Right lobe of liver (tissue), 6 donors: ENCODE results near the gene MOGAT1. TPM values are rescaled to one million over a fixed set of nuclear protein-coding genes. Genes with fewer than 3 reads are reported as not detected.

ENCODE experiments used
- ATAC-seq, 4 donors: fragments of 200-7000 bp; cut with Tn5 transposase; one replicate each; pipeline ENCODE4 v1.9.1; 2020; ENCODE audit warnings: mild to moderate bottlenecking in 4 of 4, moderate library complexity in 4 of 4
- DNase-seq, 3 donors: peaks; one replicate each; pipeline ENCODE4 v3.0.0-alpha.2; 2020
- H3K27ac ChIP-seq, 3 donors: fragments of 200-600 bp; one replicate each; pipeline ENCODE4 v1.8.0; 2022
- H3K27me3 ChIP-seq, 2 donors: fragments of 200-600 bp; one replicate each; pipeline ENCODE4 v1.8.0; 2022
- H3K36me3 ChIP-seq, 4 donors: fragments of 200-600 bp; sonication (generic) in 1 of 4; one replicate each; pipeline versions ENCODE4 v1.5.1 to v1.8.0; 2017 to 2022; ENCODE audit warnings: control low read depth in 1 of 4
- H3K4me1 ChIP-seq, 4 donors: fragments of 200-600 bp; sonication (generic) in 1 of 4; one replicate each; pipeline versions ENCODE4 v1.5.1 to v1.8.0; 2017 to 2022; ENCODE audit warnings: control low read depth in 1 of 4
- H3K4me3 ChIP-seq, 3 donors: fragments of 200-600 bp; one replicate each; pipeline ENCODE4 v1.8.0; 2022
- H3K9me3 ChIP-seq, 4 donors: fragments of 200-600 bp; sonication (generic) in 1 of 4; one replicate each; pipeline versions ENCODE4 v1.5.1 to v1.8.0; 2017 to 2022; ENCODE audit warnings: control low read depth in 1 of 4
- POLR2A ChIP-seq: fragments of 450-650 bp; IDR thresholded peaks from one replicate; pipeline ENCODE4 v1.6.1; 2017; ENCODE audit warnings: antibody characterized with exemption, mild to moderate bottlenecking
- WGBS: methylation state at CpG from one replicate; pipeline ENCODE4 v1.1.6; 2018; ENCODE audit warnings: low coverage, low lambda C conversion rate; ENCODE audit not compliant: insufficient coverage; ENCODE audit errors: missing lambda C conversion rate; 5-methylcytosine and 5-hydroxymethylcytosine counted together
- intact Hi-C, 2 donors: fragments of 100-400 bp; cut with DNase I; formaldehyde crosslinking; loops; one replicate each; pipeline versions ENCODE4 v1.11.2 to v1.14.1; 2022
- total RNA-seq, 6 experiments: library from RNA; depleted of rRNA in 2 of 6; stranded (reverse); fragments of >200 nt in 2 of 6; fragmentation: NEBNext Ultra II Directional in 3 of 6; extraction: Animal tissue kit (Norgen Biotek cat#: 25700) in 3 of 6; gene quantifications; one replicate each; pipeline versions ENCODE4 v1.1.0 to v1.2.4, GENCODE V29; 2016 to 2023
- TF ChIP-seq, protein P1 (sequence below), 4 donors: fragments of 200-600 bp in 3 of 4; fragments of 450-650 bp in 1 of 4; IDR thresholded peaks; one replicate each; pipeline versions ENCODE4 v1.5.1 to v1.8.0; 2016 to 2022; ENCODE audit warnings: antibody characterized with exemption in 4 of 4, mild to moderate bottlenecking in 2 of 4
- donor health status: DM: no; HTN: yes; CAD: no.
- donor health status: DM: no; HTN: no; CAD: no.
- donor health status: DM: no; HTN: no; CAD: no.
- donor health status: DM: no; HTN: yes; CAD: no.
- donor health status: DM: no; HTN: yes; CAD: no.

The MOGAT1 gene
- total RNA-seq, 6 experiments from 2014 or later, result 0.50 to 8.1 (median 3.4) TPM

- H3K27ac ChIP-seq, result no peak overlapping the region
- no peaks in the 10 kb centered on the region for H3K9me3 ChIP-seq
- TF ChIP-seq, protein P1, sequence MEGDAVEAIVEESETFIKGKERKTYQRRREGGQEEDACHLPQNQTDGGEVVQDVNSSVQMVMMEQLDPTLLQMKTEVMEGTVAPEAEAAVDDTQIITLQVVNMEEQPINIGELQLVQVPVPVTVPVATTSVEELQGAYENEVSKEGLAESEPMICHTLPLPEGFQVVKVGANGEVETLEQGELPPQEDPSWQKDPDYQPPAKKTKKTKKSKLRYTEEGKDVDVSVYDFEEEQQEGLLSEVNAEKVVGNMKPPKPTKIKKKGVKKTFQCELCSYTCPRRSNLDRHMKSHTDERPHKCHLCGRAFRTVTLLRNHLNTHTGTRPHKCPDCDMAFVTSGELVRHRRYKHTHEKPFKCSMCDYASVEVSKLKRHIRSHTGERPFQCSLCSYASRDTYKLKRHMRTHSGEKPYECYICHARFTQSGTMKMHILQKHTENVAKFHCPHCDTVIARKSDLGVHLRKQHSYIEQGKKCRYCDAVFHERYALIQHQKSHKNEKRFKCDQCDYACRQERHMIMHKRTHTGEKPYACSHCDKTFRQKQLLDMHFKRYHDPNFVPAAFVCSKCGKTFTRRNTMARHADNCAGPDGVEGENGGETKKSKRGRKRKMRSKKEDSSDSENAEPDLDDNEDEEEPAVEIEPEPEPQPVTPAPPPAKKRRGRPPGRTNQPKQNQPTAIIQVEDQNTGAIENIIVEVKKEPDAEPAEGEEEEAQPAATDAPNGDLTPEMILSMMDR (IDR thresholded peaks at IDR 0.05), result no peak
- no peak for TF ChIP-seq POLR2A
- WGBS, result 89% methylated on average over 3 of the region's 3 CpGs
- no peak for ATAC-seq
- H3K4me3 ChIP-seq, result no peak overlapping the region
- H3K4me1 ChIP-seq, result no peaks in the 10 kb centered on the region
- intact Hi-C loops, result loop anchor here in 1 of 2 donors (10.0 kb wide), 1 partner anchor 201 kb away; no protein-coding TSS in a partner anchor
- no peaks in the 10 kb centered on the region for H3K36me3 ChIP-seq
- no peaks in the 10 kb centered on the region for H3K27me3 ChIP-seq
- no peak for DNase-seq
These were observed 32.4 kb downstream of the MOGAT1 start for GRCh38 chr2:222703886-222704285.

DNA sequence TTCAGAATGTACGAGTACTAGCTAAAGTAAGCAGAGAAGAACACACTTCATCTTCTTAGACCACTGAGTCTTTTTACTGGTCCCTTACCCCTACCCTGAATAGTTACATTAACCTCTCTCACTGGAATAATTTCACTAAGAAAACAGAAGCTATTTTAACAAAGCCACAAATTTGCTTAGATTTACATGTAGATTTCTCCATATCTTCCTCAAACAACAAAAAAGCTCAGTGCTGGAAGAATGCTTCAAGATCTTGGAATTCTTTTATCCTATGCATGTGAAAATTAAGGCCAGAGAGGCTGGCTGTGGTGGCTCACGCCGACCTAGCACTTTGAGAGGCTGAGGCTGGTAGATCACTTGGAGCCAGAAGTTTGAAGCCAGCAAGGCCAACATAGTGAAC lies 35.2 kb downstream of the MOGAT1 start:
- 87% methylated on average over 3 of the region's 3 CpGs for WGBS
- H3K4me1 ChIP-seq, result no peaks in the 10 kb centered on the region
- no peak overlapping the region for H3K4me3 ChIP-seq
- DNase-seq (no peak), ATAC-seq (no peak)
- H3K9me3 ChIP-seq, result no peaks in the 10 kb centered on the region
- H3K36me3 ChIP-seq, result no peaks in the 10 kb centered on the region
- H3K27me3 ChIP-seq, result no peaks in the 10 kb centered on the region
- TF ChIP-seq, protein P1 (IDR thresholded peaks at IDR 0.05), result no peak
- TF ChIP-seq POLR2A, result no peak
- intact Hi-C loops, result loop anchor here in 1 of 2 donors (10.0 kb wide), 1 partner anchor 198 kb away; no protein-coding TSS in a partner anchor
- no peak overlapping the region for H3K27ac ChIP-seq

- DNase-seq (no peak), ATAC-seq (peak; percentile 37 to 42 (median 39))
- Histone ChIP-seq H3K36me3 (no peaks in the 10 kb centered on the region), H3K27ac (peak overlapping the region in 1 of 3 donors; percentile 7), H3K4me1 (no peaks in the 10 kb centered on the region), H3K27me3 (no peaks in the 10 kb centered on the region), H3K9me3 (no peaks in the 10 kb centered on the region), H3K4me3 (no peak overlapping the region)
- intact Hi-C loops, result loop anchor here in 1 of 2 donors (10.0 kb wide), 1 partner anchor 198 kb away; no protein-coding TSS in a partner anchor
- 83% methylated on average over 3 of the region's 3 CpGs for WGBS
- TF ChIP-seq, protein P1 (IDR thresholded peaks at IDR 0.05), result no peak
- TF ChIP-seq POLR2A, result no peak
These were observed 35.7 kb downstream of the MOGAT1 start for GRCh38 chr2:222707102-222707688.

DNA sequence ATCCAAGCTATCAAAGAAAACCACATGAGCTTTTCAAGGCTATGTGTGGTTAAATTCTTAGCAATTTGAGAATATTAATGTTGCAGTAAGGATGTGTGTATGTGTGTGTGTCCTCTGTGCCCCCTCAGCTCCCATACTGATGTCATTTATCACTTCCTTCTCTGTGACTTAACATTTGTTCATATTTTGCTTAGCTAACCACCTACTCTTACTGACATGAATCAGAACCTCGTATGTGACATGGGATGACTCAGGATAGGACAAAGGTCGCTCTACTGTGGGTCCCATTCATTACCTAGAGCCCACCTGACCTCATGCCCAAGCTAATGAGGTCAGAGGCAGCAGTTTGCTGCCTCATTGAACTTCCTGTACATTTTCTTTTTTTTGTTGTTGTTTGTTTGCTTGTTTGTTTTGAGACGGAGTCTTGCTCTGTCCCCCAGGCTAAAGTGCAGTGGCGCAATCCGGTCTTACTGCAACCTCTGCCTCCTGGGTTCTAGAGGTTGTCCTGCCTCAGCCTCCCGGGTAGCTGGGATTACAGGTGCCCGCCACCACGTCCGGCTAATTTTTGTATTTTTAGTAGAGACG lies 36.3 kb downstream of the MOGAT1 start:
- intact Hi-C loops, result loop anchor here in 1 of 2 donors (10.0 kb wide), 1 partner anchor 197 kb away; no protein-coding TSS in a partner anchor
- DNase-seq (peak in 1 of 3 donors; percentile 37), ATAC-seq (peak; percentile 40 to 84 (median 56))
- Histone ChIP-seq H3K27me3 (no peaks in the 10 kb centered on the region), H3K4me1 (no peaks in the 10 kb centered on the region), H3K27ac (peak overlapping the region in 1 of 3 donors; percentile 7), H3K36me3 (no peaks in the 10 kb centered on the region), H3K4me3 (no peak overlapping the region), H3K9me3 (no peaks in the 10 kb centered on the region)
- TF ChIP-seq, protein P1 (IDR thresholded peaks at IDR 0.05), result no peak
- no peak for TF ChIP-seq POLR2A
- 25% methylated on average over 6 of the region's 10 CpGs for WGBS
